ENCODE measurements around the gene CRYBG3. TPM values are rescaled to one million over a fixed set of nuclear protein-coding genes. Genes with fewer than 3 reads are reported as not detected.

Gene CRYBG3
- total RNA-seq, 3 donors from 2014 or later = 13.6 to 71.6 (median 14.5) TPM

- intact Hi-C loops (cut with DNase I, micrococcal nuclease) = no loop called here
- DNase-seq (no peak), ATAC-seq (no peak)
- Histone ChIP-seq H3K4me1 (ENCODE audit: low read depth) (no peaks in the 10 kb centered on the region), H3K9me3 (no peaks in the 10 kb centered on the region), H3K36me3 (ENCODE audit: low read depth) (no peaks in the 10 kb centered on the region), H3K4me3 (no peak overlapping the region)
- no peak for TF ChIP-seq CTCF (IDR thresholded peaks at IDR 0.05)
Measured at GRCh38 chr3:97934980-97935695, 113.3 kb downstream of the CRYBG3 start.

DNA sequence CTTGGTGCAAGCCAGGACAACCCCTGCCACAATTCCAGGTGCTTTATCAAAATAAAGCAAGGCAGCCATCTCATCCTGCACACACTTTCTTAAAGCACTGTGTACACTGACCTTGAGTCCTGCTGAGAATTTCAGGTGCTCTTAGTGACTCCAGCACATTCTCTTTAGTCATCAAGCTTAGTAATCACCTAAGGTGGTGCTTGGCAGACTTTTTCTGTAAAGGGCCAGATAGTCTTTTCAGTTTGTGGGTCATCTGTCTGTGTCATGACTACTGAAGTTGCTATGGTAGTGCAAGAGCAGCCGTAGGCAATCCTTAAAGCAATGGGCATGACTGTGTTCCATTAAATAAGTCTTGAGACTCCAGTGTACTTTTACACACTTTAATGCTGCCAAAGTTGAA, 114.0 kb downstream of the CRYBG3 start:
- DNase-seq (no peak), ATAC-seq (no peak)
- Histone ChIP-seq H3K36me3 (ENCODE audit: low read depth) (no peaks in the 10 kb centered on the region), H3K4me3 (no peak overlapping the region), H3K4me1 (ENCODE audit: low read depth) (no peaks in the 10 kb centered on the region), H3K9me3 (no peaks in the 10 kb centered on the region)
- intact Hi-C loops (cut with DNase I, micrococcal nuclease) = no loop called here
- no peak for TF ChIP-seq CTCF (IDR thresholded peaks at IDR 0.05)

GRCh38 chr3:97937205-97937604, 115.4 kb downstream of the CRYBG3 start:
- Histone ChIP-seq H3K4me1 (ENCODE audit: low read depth) (no peaks in the 10 kb centered on the region), H3K9me3 (no peaks in the 10 kb centered on the region), H3K36me3 (ENCODE audit: low read depth) (no peaks in the 10 kb centered on the region), H3K4me3 (no peak overlapping the region)
- intact Hi-C loops (cut with DNase I, micrococcal nuclease) = no loop called here
- TF ChIP-seq CTCF (IDR thresholded peaks at IDR 0.05) = no peak
- DNase-seq (no peak), ATAC-seq (no peak)

DNA sequence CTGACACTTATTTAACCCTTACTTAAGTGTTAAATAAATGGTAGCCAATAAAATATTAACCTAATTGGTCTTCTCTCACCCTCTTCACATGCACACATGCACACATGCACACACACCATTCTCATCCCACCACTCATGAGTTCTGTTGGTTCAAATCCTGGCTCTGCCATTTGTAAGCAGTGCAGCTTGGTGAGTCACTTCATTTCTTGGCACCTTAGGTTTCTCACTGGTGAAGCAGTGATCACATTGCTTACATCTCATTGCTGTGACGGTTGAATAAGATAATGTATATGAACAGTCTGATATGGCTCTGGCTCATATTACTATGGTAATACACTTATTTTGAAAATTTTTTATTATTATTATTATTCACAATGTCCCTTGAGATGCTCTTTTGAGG, 116.6 kb downstream of the CRYBG3 start:
- Histone ChIP-seq H3K36me3 (ENCODE audit: low read depth) (no peaks in the 10 kb centered on the region), H3K9me3 (no peaks in the 10 kb centered on the region), H3K4me1 (ENCODE audit: low read depth) (no peaks in the 10 kb centered on the region), H3K4me3 (no peak overlapping the region)
- ATAC-seq (no peak), DNase-seq (no peak)
- intact Hi-C loops (cut with DNase I, micrococcal nuclease) = no loop called here
- no peak for TF ChIP-seq CTCF (IDR thresholded peaks at IDR 0.05)

DNA sequence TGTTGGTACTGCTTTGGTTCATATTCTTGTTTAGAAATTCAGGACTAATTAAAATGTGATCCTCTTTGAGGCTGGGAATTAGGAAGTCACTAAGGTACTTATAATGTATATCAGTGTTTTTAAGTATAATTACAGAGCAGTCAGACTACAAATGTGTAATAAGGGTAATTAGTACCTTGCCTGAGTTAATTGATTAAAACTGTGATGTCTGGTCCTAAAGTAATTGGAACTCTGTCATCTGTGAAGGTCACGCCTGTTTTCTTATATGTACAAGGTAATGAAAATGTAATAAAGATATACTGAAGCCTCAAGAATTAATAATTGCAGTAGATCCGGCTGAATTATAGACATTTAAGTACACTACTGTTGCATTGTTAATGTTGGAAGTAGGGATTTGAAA, 117.6 kb downstream of the CRYBG3 start:
- intact Hi-C loops (cut with DNase I, micrococcal nuclease) = no loop called here
- H3K4me1 ChIP-seq (ENCODE audit: low read depth) = no peaks in the 10 kb centered on the region
- no peak for TF ChIP-seq CTCF (IDR thresholded peaks at IDR 0.05)
- no peaks in the 10 kb centered on the region for H3K36me3 ChIP-seq (ENCODE audit: low read depth)
- no peak overlapping the region for H3K4me3 ChIP-seq
- H3K9me3 ChIP-seq = no peaks in the 10 kb centered on the region
- ATAC-seq (no peak), DNase-seq (no peak)

GRCh38 chr3:97940034-97940433, 118.2 kb downstream of the CRYBG3 start:
- no peaks in the 10 kb centered on the region for H3K36me3 ChIP-seq (ENCODE audit: low read depth)
- no peaks in the 10 kb centered on the region for H3K9me3 ChIP-seq
- no peak overlapping the region for H3K4me3 ChIP-seq
- TF ChIP-seq CTCF (IDR thresholded peaks at IDR 0.05) = no peak
- ATAC-seq (peak; percentile 25), DNase-seq (no peak)
- intact Hi-C loops (cut with DNase I, micrococcal nuclease) = no loop called here
- H3K4me1 ChIP-seq (ENCODE audit: low read depth) = no peaks in the 10 kb centered on the region
